Measurements from ENCODE around the gene CLASRP.
"Not testable (repeated sequence)": the region's sequence is repeated elsewhere in the genome, so short reads cannot be mapped to it uniquely, and the experiment has no call there.

The CLASRP gene

GRCh38 chr19:45104658-45105349 lies 66.0 kb downstream of the CLASRP start:
- no peak for DNase-seq

- DNase-seq, result not testable (repeated sequence)
Measured at GRCh38 chr19:45106363-45106762, 67.5 kb downstream of the CLASRP start.

GRCh38 chr19:45107621-45108150 lies 68.8 kb downstream of the CLASRP start:
- no peak for DNase-seq

- no peak for DNase-seq
Measured at GRCh38 chr19:45110851-45111266, 72.0 kb downstream of the CLASRP start.

- DNase-seq, result no peak
Measured at GRCh38 chr19:45112111-45112827, 73.4 kb downstream of the CLASRP start.

- DNase-seq, result no peak
Measured at GRCh38 chr19:45113628-45114027, 74.8 kb downstream of the CLASRP start.

GRCh38 chr19:45114116-45114515 lies 75.3 kb downstream of the CLASRP start:
- no peak for DNase-seq

GRCh38 chr19:45115809-45116615 lies 77.2 kb downstream of the CLASRP start:
- no peak for DNase-seq

GRCh38 chr19:45117167-45117594 lies 78.3 kb downstream of the CLASRP start:
- DNase-seq, result no peak

- no peak for DNase-seq
Measured at GRCh38 chr19:45117671-45118070, 78.8 kb downstream of the CLASRP start.

GRCh38 chr19:45118106-45118505 lies 79.3 kb downstream of the CLASRP start:
- DNase-seq, result no peak

- not testable (repeated sequence) for DNase-seq
Measured at GRCh38 chr19:45118591-45119355, 79.9 kb downstream of the CLASRP start.

- no peak for DNase-seq
Measured at GRCh38 chr19:45119582-45119981, 80.7 kb downstream of the CLASRP start.
